NCI-H1092 treated with DMSO at 0.1 percent for 48 hours (cell line): ENCODE measurements around the gene TMEM132E.

ENCODE experiments used
- DNase-seq: peaks from one replicate; lab custom pipeline; 2025; lab: John Stamatoyannopoulos, UW

Gene TMEM132E

GRCh38 chr17:34635876-34636275, 56.5 kb downstream of the TMEM132E start:
- no peak for DNase-seq

GRCh38 chr17:34637041-34637547, 57.7 kb downstream of the TMEM132E start:
- no peak for DNase-seq

DNA sequence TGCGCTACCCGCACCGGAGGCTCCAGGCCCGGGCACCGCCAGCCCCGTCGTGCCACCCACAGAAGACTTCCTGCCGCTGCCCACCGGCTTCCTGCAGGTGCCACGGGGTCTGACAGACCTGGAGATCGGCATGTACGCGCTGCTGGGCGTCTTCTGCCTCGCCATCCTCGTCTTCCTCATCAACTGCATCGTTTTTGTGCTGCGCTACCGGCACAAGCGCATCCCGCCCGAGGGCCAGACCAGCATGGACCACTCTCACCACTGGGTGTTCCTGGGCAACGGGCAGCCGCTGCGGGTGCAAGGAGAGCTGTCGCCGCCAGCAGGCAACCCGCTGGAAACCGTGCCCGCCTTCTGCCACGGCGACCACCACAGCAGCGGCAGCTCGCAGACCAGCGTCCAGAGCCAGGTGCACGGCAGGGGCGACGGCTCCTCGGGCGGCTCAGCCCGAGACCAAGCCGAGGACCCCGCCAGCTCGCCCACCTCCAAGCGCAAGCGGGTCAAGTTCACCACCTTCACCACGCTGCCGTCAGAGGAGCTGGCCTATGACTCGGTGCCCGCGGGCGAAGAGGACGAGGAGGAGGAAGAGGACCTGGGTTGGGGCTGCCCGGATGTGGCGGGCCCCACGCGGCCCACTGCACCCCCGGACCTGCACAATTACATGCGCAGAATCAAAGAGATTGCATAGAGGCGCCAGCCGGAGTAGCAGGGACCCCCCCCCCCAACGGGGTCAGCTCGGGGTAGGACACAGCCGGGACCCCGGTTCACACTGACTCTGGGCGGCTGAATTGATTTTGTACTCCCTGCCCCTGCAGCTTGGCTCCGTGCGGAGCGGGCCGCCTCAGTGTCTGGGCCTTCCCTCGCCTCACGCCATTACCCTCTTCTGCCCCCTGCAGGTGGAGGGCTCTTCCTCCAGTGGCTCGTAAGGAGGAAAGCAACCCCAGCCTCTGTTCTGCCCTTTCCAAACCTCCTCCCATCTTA, 58.5 kb downstream of the TMEM132E start:
- peak; percentile 61 for DNase-seq

DNA sequence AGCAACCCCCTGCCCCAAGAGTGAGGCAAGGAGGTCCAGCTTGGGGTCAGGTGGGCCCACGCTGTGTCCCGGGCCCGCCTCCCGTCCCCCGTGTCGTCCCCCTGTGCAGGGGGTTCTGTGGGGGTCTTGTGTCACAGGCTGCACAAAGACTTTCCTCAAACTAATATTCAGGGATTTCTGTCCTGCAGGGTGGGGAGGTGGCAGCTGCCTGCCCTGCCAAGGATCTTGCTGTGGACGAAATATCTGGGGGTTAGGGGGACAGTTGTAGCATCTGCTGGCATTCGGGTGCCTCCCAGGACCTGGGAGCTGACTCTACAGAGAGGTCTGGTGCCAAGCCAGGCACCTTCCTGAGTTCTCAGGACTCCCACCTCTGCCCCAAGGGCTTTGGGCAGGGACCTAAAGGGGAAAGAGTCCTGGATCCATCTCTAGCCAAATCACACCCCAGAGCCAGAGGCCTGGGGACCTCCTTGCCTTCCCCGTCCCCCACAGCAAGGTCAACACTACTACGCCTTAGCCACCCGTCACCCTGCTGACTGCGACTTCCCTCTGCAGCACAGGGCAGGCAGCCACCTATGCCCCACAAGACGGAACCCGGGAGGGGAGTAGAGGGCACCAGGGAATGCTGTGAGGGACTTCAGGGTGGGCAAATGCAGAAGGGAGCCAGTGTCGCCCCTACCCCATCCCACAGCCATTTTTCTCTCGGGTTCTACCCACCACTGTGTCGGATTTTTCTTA, 59.3 kb downstream of the TMEM132E start:
- no peak for DNase-seq

DNA sequence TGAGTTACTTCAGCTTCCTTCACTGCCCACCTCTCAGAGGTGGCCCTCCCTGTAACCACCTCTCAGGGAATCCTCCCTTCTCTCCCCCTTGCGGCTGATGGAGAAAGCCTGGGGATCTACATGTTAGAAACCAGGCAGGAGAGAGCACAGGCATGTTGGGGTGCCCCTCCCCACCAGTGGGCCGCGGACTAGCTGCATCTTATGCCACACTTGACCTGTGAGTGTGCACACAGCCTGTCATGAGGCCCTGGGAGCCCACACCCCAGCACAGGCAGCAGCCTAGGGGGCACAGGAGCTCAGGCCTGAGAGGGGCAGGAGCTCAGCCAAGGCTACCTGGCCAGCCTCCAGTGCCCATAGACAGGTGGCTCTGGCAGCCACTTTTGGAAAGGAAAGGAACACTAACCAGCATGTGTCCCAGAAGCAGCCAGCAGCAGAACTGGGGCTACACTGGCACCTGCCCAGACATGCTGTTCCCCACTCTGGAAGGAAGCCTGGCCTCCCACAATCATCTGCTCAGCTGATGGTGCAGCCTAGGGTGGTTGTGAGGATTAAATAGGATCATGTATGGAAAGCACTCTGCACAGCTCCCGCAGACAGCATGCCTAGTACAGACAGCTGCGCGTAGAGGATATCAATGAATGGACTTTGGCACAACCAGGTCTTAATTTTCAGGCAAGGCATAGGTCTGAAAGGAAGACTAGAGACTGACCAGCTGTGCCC, 60.5 kb downstream of the TMEM132E start:
- DNase-seq: peak; percentile 96

DNA sequence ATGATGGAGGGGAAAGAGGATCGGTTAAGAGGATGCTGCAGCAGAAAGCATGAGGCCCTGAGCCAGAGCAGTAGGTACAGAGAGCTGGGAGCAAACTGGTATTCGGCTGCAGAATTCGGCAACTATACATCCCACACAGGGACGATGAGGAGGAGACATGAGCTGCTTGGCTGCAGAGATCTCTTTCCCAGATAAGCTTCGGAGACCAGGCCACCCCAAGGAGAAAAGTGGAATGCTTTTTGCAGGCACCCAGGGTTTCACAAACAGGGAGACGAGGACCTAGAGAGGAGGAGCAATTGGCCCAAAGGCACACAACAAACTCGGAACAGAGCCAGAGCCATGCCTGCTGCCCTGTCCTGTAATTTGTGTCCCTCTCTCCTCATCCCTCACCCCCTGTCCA, 62.0 kb downstream of the TMEM132E start:
- no peak for DNase-seq

GRCh38 chr17:34644941-34645550, 65.7 kb downstream of the TMEM132E start:
- no peak for DNase-seq

GRCh38 chr17:34645594-34645993, 66.2 kb downstream of the TMEM132E start:
- DNase-seq: peak; percentile 96

GRCh38 chr17:34647511-34647910, 68.1 kb downstream of the TMEM132E start:
- DNase-seq: peak; percentile 28

- no peak for DNase-seq
Observed at GRCh38 chr17:34650051-34650750, 70.8 kb downstream of the TMEM132E start.

GRCh38 chr17:34651402-34651811, 72.0 kb downstream of the TMEM132E start:
- no peak for DNase-seq

- no peak for DNase-seq
Observed at GRCh38 chr17:34652021-34652555, 72.7 kb downstream of the TMEM132E start.

DNA sequence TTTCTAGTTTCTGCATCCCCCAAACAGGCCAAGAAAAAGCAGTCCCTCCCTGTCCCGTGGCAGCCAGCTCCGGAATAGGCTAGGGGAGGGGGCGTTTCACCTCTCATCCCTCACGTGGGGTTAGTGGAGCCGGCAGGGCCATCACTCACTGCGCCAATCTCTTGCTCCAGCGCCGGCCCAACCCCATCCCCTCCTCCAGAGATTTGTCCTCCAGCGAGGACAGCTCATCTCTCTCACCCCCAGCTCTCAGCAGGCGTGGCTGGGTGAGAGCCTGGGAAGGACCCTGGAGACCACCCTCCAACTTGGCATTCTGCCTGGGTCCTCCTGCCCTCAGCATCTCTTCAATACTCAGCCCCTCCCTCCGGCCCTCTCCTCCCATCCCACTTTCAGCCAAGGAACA, 74.1 kb downstream of the TMEM132E start:
- DNase-seq: no peak

GRCh38 chr17:34654276-34654880, 75.0 kb downstream of the TMEM132E start:
- no peak for DNase-seq

GRCh38 chr17:34654881-34655276, 75.5 kb downstream of the TMEM132E start:
- DNase-seq: no peak

GRCh38 chr17:34656801-34657200, 77.4 kb downstream of the TMEM132E start:
- no peak for DNase-seq

GRCh38 chr17:34658811-34659560, 79.6 kb downstream of the TMEM132E start:
- peak; percentile 85 for DNase-seq

DNA sequence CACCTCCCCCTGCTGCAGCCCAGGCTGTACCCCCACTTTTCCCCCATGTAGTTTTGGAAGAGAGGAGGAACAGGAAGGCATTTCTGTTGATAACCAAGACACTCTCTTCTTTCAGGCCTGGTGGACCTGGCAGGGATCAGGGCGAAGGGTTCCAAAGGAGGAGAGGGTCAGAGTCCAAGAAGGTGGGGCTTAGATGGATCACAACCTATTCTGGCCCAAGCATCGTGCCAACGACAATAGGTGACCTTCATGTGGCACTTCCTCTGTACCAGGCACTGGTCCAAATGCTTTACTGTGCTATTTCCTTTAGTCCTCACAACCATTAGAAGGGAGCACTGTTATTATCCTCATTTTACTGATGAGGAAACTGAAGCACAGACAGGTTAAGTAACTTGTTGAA, 84.3 kb downstream of the TMEM132E start:
- DNase-seq: peak; percentile 14

DNA sequence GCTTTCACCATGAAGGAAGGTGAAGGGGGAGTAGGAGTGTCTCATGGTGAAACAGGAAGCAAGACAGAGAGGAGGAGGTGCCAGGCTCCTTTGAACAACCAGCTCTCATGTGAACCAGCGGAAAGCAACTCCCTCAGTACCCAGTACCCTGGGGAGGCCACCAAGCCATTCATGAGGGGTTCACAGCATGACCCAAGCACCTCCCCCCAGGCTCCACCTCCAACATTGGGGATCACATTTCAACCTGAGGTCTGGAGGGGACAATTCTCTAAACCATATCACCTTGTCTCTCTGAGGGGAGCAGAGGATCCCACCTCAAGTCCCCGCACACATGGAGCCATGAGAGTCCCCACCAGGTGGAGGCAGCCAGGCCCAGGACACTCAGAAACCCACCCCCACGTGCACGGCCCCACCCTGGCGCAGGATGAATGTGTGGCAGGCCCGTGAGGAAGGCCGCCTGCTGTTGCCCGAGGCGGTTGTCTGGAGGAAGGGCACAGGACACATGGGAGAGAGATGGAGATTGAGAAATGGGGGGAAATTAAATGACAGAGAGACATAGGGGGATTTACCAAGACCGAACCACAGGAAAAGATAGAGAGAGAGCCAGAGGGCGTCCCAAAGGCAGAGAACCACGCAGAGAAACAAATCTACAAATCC, 85.9 kb downstream of the TMEM132E start:
- no peak for DNase-seq
